ENCODE measurements around the gene WDSUB1.

WDSUB1 gene

DNA sequence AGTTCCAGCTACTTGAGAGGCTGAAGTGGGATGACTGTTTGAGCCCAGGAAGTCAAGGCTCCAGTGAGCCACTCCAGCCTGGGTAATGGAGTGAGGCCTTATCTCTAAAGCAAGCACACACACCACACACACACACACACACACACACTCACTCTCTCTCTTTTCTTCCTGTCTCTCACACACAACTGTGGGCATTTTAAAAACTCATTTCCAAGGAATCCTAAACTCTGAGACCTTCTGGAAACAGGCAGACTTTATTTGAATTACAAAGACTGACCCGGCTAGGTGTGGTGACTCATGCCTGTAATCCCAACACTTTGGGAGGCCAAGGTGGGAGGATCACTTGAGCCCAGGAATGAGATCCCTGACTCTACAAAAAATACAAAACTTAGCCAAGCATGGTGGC is 21.3 kb downstream of the WDSUB1 start:
- no peak for DNase-seq (ENCODE audit: low read depth in 2 of 2)

DNA sequence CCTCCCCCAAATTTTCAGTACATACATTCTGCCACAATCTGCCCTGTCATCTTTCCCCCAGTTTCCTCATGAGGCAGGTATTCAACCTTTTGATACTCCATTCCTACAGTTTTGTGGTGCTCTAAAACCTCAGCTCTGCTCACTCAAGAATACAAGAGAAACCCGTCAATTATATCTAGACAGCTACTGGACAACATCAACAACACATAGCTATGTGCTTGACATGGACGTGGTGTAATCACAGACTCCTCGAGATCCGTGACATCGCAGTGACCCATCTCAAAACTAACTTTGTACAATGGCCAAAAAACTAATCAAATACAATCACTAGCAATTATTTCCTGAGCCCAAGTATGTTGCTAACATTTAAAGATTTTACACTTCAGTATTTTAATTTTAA is 23.6 kb downstream of the WDSUB1 start:
- DNase-seq (ENCODE audit: low read depth in 2 of 2): no peak

DNA sequence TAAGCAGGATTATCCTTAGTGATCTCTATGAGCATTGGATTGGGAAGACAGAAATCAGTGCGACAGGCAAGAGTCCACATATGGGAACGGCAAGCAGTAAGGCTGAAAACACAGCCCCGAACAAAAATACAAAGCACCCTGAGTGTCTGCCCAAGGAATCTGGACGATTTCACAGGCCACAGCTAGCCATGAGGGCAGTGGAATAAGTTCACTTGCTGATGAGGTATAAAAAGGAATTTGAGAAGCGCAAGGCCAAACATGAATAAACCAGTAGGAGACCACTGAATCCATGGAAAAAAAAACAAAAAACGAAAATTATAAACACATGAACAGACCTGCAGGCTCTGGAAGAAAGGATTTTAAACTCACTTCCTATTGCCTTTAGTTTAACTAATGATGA is 24.3 kb downstream of the WDSUB1 start:
- DNase-seq (ENCODE audit: low read depth in 2 of 2): no peak

DNA sequence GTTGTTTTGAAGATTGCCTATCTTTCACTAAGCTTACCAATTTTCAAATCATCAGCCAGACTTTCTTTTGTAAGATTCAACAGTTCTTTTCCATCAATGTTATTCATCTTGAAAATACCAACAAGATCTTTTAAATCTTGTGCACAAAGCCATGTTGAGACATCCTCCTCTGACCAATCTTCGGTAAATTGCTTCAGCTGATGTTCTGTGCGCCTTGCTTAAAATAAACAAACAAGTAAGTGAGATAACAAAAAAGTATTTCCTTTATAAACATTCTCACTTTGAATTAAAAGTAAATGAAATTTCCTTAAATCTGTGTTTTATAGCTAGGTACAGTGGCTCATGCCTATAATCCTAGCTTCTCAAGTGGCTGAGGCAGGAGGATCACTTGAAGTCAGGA is 30.3 kb downstream of the WDSUB1 start:
- no peak for DNase-seq (ENCODE audit: low read depth in 2 of 2)

DNA sequence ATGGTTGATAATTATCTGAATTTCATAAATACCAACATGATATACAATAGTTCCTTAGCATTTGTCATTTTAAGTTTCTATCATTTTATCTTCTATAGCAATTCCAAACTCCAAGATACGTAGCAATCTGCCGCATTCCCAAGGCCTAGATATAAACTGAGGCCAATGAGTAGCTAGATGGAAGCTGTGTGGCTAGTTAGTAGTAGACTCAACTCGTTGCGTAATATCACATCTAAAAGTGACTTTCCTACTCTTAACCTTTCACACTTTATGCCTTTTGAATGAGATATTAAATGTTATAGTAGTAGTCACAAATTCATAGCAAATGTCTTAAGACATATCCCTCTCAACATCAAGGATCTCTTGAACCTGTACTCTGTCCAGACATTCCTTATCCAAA is 33.6 kb downstream of the WDSUB1 start:
- no peak for DNase-seq (ENCODE audit: low read depth in 2 of 2)

DNA sequence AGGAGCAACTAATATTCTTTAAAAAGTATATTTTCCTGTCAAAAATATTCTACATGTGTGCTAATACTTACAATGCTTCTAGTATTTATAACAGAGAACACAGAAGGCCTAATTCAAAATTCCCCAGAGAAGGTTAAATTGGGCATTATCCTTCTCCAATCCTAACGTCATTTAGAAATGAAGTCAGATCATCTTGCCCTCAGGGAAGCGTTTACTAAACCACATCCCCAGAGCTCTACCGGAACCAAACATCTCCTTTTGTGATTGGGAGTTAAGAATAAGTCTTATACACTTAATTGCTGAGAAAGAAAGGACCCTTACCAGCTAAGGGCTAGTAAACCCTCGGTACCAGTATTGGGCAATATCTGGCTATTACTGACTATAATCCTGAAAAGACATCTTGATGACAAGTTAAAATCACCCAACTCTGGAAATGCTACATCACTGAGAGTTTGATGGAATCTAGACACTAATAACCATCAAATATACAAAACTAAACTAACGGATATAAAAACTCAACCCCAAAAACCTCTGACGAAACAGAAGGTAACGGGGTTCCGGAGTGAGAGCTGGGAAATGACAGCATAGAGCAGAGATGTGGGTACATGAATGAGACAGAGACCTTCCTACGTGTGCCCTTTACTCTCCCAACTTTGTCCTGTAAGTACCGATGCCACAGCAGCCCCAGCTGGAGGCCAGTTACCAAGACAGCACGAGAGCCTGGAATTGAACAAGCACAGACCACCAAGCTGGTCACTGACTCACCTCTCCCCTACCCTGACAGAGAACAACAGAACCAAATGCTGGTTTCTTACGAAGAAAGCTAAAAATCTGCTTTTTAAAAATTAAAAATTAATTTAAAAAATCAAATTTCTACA is 35.0 kb downstream of the WDSUB1 start:
- no peak for DNase-seq (ENCODE audit: low read depth in 2 of 2)

DNA sequence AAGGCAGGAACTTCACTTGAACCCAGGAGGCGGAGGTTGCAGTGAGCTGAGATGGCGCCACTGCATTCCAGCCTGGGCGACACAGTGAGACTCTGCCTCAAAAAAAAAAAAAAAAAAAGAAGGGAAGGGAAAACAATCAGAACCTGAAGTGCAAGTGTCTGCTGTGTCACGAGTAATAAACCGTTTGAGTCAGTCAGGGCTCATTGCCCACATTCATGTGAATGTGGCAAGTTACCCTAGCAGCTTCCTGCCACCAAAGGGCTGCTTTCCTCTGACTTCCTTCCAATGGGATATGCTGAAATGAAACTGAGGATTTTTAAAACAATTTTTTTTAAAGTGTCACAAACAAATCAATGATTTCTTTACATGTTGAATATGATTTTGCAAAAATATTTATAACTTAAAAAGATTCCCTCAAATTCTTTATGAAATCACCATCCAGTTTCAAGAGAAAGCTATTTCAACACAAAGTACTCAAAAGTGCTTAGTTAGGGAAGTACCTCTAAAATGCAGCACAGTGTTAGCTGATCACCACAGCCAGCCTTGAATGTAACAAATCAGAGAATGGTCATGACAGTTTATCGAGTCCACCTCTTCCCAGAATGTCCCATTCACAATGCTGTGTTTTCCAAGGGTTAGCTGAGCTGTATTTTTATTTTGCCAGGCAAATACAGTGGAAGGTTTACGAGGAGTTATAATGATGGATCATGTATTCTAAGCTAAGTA is 36.4 kb downstream of the WDSUB1 start:
- DNase-seq (ENCODE audit: low read depth in 2 of 2): no peak

DNA sequence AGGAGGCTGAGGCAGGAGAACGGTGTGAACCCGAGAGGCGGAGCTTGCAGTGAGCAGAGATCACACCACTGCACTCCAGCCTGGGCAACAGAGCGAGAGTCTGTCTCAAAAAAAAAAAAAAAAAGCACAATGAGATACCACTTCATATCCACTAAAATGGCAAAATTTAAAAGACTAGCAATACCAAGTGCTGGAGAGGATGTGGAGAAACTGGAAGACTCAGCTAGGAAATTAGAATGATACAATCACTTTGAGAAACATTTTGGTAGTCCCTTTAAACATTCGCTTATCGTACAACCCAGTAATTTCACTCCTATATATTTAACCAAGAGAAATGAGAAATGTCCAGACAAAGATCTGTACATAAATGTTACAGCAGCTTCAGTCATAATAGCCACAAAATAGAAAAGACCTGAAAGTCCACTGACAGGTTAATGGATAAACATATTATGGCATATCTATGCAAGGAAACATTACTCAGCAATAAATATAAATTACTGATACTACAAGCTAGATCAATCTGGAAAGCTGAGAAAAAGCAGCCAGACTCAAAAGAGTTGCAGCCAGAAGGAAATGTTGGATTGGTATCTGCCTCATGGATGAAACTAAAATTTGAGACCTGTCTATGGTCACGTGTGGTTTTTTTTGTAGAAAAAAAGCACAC is 40.0 kb downstream of the WDSUB1 start:
- no peak for DNase-seq (ENCODE audit: low read depth in 2 of 2)

DNA sequence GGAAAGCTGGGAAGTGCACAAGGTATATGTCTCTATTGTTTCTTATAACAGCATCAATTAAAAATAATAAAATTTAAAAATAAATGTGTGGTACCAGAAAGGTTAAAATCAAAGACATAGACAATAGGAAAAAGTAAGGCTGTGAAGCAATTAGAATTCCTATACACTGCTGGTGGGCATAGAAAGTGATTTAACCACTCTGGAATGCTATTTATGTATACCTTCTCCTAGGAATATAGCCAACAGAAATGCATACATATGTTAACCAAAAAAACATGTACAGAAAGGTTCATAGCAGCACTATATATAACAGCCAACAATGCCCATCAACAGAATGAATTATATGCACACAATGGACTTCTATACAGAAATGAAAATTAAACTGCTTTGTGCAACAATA is 43.0 kb downstream of the WDSUB1 start:
- DNase-seq (ENCODE audit: low read depth in 2 of 2): no peak

DNA sequence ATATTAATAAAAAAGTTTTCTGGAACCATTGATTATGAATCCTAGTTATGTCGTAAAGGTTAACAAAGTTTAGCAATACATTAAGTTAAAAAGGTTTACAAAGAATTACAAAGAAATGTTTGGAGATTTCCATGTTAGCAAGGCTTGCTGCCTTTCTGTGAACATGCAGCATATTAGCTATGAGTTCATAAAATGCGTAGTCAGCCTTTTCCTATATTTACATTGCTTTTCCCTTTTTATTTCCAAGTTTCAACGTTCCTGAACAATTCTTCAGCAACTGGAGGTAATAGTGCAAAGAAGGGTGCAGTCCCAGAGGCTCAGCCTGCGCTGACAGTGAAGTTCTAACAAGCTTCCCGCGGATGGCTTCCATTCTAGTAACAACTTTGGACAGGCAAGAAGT is 51.6 kb downstream of the WDSUB1 start:
- DNase-seq (ENCODE audit: low read depth in 2 of 2): no peak

DNA sequence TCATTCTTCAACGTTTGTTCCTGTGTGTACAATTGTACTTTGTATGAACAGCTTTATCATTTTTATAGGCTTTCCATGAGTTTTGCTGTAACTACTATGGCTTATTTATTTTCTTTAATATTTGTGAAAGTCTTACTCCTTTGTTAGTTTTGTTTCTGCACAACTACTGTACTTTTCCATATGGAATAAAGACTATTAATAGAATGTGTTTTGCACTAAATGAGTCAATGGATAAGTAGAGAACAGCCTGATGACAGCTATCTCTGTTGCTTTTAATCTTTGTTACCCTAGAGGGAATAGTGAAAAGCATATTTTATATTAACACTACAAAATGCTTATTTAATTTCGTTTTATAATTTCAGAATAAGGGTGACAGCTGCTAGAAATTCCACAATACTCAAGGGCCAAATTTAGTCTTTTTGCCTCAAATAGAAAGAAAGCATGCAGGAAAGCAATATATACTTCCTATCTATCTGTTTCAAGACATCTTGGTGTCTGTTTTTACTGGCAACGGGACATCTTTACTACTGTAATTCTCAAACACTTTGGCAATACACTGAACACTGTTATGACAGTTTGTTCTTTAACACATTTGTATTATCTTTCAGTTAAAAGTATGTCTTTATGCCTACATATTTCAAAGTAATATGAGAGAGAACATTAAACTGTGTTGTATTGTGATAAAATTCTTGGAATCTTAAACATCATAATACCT is 53.9 kb downstream of the WDSUB1 start:
- no peak for DNase-seq (ENCODE audit: low read depth in 2 of 2)

DNA sequence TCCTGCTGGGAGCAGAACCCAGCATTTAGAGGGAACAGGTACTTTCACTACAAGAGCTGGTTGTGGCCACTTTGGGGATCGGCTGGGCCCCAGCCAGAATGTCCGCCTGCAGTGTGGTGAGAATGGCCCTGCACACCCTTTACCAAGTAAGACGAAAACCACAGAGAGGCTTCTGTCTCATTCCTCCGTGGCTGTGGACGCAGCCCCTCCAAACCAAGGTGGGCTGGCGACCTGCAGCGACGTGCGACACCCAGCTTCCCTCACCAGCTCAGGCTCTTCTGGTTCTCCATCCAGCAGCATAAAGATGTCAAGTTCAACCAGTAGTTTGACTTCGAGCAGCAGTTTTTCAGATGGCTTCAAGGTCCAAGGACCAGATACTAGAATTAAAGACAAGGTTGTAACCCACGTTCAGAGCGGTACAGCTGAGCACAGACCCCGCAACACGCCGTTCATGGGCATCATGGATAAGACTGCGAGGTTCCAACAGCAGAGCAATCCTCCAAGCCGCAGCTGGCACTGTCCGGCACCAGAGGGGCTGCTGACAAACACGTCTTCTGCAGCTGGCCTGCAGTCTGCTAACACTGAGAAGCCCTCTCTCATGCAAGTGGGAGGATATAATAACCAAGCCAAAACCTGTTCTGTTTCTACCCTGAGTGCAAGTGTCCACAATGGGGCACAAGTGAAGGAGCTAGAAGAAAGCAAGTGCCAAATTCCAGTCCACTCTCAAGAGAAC is 56.2 kb downstream of the WDSUB1 start:
- DNase-seq (ENCODE audit: low read depth in 2 of 2): no peak

DNA sequence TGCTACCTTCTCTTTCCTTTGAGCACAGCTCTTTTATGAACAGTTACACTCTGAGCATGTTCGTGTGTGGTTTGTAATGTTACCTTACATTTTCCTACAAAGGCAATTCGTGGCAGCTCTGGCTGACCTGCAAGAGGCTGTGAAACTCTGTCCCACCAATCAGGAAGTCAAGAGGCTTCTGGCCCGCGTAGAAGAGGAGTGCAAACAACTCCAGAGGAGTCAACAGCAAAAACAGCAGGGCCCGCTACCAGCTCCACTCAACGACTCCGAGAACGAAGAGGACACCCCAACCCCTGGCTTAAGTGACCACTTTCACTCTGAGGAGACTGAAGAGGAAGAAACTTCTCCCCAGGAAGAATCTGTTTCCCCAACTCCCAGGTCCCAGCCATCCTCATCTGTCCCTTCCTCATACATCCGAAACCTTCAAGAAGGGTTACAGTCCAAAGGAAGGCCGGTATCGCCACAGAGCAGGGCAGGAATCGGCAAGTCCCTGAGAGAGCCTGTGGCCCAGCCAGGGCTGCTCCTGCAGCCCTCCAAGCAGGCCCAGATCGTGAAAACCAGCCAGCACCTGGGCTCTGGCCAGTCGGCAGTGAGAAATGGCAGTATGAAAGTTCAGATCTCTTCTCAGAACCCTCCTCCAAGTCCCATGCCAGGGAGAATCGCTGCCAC is 56.9 kb downstream of the WDSUB1 start:
- no peak for DNase-seq (ENCODE audit: low read depth in 2 of 2)

DNA sequence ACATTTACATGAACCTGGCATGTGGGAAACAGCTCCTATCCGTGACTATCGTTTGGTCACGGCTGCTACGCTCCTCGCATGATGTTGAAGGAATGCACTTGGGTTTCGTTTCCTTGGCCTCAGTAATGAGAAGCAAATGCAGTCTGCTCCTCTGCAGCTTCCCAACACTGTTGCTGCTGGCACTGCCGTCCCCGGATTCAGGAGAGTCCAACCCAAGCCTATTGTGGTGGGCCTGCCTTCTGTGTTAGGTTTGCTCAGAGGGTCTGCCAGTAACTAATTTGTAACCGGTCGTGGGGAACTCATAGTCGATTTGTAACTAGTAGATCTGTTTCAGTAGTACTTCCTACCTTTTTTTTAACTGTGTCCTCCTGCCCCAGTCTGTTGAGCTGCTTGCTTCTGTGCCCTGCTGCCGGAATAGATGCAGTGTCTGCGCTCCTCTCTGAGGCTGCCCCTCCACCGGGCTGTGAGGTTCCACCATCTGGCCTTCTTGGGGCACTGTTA is 58.4 kb downstream of the WDSUB1 start:
- DNase-seq (ENCODE audit: low read depth in 2 of 2): no peak

DNA sequence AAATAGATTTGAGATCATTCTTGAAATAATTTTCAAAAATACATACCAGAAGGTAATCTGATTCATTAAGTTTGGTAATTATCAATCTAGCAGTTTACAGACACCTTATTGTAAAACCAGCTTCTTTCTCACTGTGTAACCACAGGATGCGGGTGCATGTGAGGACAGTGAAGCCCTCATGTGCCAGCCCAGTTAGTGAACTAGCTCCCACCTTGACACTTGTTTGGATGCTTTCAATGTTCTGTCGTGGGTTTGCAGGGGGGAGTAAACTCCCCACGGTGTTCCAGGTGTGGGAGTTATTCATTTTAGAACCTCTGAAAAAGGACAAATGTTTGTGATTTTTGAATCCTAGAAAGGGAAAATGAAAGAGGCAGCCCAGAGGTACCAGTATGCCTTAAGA is 59.0 kb downstream of the WDSUB1 start:
- DNase-seq (ENCODE audit: low read depth in 2 of 2): peak in 1 of 2 donors; percentile 8

DNA sequence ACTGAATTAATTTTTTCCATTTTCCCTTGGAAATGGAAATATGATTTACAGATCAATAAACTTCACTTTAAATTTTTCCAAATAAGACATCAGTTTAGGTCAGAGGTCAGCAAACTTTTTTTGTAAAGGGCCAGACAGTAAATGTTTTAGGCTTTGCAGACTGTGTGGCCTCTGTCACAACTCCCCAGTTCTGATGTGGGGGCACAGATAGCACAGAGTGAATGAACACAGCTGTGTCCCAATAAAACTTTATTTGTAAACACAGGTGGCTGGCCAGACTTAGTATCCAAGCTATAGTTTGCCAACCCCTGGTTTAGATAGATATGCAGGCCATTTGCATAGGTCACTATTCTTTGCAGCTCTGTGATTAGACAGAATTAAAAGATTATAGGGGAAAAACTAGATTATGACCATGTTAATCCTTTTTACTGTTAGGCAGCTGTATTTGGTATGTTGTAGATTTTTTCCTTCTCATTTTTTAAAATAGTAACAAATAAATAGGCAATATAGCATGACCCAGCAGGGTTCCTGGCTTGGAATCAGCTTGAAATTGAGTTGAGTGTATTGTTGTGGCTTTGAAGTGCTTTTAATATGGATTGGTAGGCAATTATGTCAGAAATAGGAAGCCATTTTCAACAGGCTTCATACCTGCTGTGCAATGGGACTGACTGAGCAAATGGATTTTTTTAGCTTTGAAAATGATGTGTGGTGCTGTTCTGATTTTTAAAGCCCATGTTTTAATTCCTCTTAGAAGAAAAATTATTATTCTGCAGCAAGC is 59.7 kb downstream of the WDSUB1 start:
- no peak for DNase-seq (ENCODE audit: low read depth in 2 of 2)

DNA sequence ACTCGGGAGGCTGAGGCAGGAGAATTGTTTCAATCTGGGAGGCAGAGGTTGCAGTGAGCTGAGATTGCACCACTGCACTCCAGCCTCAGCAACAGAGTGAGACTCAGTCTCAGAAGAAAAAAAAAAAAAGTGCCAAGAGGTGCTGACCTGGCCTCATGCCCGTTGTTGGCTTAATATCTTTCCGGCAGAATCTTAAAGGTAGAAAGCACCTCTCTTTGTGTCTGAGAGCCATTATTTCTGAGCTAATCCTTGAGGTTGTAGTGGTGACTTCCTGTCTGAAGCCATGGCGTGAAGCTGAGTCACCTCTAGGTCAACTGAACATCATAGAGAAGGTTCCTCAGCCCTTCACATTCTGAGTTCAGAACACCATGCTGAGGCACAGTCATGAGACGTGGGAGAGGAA is 60.4 kb downstream of the WDSUB1 start:
- DNase-seq (ENCODE audit: low read depth in 2 of 2): no peak

DNA sequence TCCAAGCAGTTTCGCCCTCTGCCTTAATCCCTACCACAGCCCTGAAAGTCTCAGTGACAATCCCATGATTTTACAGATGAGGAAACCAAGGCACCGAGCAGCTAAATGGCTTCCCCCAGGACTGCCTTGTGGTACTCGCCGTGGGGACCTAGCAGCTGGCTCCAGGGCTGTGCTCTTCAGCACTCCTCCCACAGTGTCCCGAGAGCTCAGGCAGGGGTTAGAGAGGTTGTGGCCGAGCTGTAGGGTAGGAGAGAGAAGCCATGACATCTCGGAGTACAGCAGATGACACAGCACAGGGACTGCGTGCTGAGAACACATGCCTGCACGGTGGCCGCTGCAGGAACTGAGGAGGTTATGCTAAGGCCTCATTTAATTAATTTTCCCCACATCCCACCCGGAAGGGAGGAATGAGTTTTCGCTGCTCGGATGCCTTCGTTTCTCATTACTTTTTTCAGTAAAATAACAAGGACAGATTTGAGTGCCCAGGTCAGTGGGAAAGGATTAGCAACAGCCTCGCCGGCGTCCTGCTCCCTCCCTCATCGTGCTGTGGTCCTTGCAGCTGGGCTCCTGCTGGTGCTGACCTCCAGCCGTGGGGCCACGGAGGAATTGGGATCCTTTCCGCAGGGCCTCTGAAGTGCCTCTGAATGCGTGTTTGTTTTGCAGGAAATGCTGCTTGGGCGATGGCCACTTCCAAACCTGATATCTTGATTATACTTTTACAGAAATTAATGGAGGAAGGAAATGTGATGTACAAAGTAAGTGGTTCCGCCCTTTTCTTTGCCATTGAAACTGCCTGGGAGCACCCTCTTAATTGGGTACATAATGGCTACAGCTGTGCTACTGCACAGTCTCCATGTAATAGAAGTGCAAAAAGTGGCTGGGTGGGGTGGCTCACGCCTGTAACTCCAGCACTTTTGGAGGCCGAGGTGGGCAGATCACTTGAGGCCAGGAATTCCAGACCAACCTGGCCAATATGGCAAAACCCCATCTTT is 61.2 kb downstream of the WDSUB1 start:
- no peak for DNase-seq (ENCODE audit: low read depth in 2 of 2)
